ENCODE results near the gene FUT6.

DNA sequence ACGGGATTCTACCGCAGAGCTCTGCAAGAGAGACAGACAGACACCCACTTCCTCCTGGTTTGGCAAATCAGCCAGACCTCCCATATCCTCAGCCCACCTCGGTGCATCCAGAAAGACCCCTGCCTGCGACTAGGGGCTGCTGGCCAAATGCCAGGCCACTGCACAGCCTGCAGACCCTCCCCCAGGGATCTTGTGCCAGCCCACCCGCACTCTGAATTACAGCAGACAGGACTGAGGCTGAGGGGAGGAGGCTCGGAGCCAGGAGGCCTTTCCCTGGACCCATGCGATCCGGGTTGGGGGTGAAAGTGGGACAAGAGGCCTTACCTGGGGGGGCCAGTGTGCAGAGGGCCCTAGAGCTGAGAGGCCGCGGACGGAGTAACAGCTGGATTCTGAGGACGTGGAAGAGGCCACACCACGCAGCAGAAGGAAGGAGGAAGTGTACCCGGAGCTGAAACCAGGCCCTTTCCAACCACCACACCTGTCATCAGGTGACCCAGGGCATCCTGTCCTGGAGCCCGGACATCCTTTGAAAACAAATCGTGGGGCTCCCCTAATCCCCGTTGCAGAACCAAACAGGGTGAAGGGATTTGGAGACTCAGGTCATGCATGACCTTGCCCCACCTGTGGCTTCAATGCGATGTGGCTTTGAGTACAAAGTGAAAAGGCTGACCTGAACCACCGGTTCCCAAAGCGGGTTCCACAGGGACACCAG is 993 bp downstream of the FUT6 start:
- TF ChIP-seq POLR2A (IDR thresholded peaks at IDR 0.05; ENCODE audit: low read length) (no peak), GATA1 (IDR thresholded peaks at IDR 0.05; ENCODE audit: low read depth, low read length) (no peak)
